ENCODE results near the gene LDLRAD3. TPM values are rescaled to one million over a fixed set of nuclear protein-coding genes. Genes with fewer than 3 reads are reported as not detected.

LDLRAD3 gene
- total RNA-seq, 1 experiment from 2014 or later: 15.3 TPM

DNA sequence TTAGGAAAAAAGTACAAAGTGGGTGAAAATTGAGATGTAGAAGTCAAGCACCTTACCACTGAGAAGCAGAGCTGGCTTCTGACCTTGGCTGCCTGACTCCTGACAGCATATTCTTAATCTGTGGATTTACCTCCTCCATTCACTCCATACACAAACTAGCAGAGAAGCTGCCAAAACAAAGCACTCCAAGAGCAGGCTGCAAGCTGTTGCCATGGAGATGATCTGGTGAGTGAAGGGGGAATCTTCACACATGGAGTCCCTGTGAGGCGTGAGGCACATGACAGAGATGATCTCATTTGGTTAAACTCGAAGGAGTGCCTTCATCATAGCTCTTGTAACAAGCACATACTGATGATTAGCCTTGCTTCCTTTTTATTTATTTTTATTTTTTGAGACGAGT is 329.2 kb downstream of the LDLRAD3 start:
- Histone ChIP-seq H2AFZ (ENCODE audit: low read length) (no peak overlapping the region), H3K9me3 (ENCODE audit: low read length) (no peaks in the 10 kb centered on the region), H3K79me2 (ENCODE audit: low read length) (no peaks in the 10 kb centered on the region), H4K20me1 (ENCODE audit: low read length) (no peaks in the 10 kb centered on the region), H3K4me3 (ENCODE audit: low read length) (no peak overlapping the region), H3K27ac (ENCODE audit: low read length) (no peak overlapping the region), H3K9me2 (replicated peaks; ENCODE audit: low read length) (no peaks in the 10 kb centered on the region), H3K9ac (ENCODE audit: low read length) (no peak overlapping the region), H3K27me3 (ENCODE audit: low read length) (no peaks in the 10 kb centered on the region), H3K4me2 (ENCODE audit: low read length) (no peak overlapping the region), H3F3A (ENCODE audit: low read length, unreplicated experiment) (no peaks in the 10 kb centered on the region), H3K36me3 (ENCODE audit: low read depth, low read length) (no peaks in the 10 kb centered on the region), H3K4me1 (ENCODE audit: insufficient read depth, low read length) (no peaks in the 10 kb centered on the region)
- ChIA-PET POLR2A (ENCODE audit: unreplicated experiment) (no interaction called here), CTCF (no interaction called here)
- ATAC-seq: no peak
- BruUV-seq (replicated peaks): no TSS peak
- no peak for DNase-seq
- TF ChIP-seq EZH2 (IDR thresholded peaks at IDR 0.05; ENCODE audit: low read length, unreplicated experiment): no peak
- TF ChIP-seq, protein P1, sequence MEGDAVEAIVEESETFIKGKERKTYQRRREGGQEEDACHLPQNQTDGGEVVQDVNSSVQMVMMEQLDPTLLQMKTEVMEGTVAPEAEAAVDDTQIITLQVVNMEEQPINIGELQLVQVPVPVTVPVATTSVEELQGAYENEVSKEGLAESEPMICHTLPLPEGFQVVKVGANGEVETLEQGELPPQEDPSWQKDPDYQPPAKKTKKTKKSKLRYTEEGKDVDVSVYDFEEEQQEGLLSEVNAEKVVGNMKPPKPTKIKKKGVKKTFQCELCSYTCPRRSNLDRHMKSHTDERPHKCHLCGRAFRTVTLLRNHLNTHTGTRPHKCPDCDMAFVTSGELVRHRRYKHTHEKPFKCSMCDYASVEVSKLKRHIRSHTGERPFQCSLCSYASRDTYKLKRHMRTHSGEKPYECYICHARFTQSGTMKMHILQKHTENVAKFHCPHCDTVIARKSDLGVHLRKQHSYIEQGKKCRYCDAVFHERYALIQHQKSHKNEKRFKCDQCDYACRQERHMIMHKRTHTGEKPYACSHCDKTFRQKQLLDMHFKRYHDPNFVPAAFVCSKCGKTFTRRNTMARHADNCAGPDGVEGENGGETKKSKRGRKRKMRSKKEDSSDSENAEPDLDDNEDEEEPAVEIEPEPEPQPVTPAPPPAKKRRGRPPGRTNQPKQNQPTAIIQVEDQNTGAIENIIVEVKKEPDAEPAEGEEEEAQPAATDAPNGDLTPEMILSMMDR (conservative IDR thresholded peaks at IDR 0.05; ENCODE audit: low read depth, low read length): no peak
- no peak for TF ChIP-seq EZH2phosphoT487 (IDR thresholded peaks at IDR 0.05; ENCODE audit: borderline replicate concordance, low read length)
- intact Hi-C loops (cut with micrococcal nuclease): no loop called here

DNA sequence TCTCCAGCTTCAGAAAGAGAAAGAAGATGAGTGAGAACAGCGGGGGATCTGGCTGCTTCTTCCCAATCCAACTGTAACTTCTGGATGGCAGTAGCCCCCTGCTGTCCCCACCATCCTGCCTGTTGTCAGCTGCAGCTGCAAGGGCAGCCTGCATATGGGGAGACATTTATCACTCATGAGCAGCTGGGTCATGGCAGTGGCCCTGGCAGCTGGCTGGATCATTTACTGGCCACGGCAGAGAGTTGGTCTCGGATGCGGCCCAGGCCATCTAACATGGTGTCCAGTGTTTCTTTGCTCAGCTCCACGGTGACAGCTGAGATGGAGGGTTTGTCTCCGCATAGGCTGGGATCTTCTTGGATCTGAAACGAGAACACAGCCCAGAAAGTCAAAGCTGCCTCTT is 330.6 kb downstream of the LDLRAD3 start:
- Histone ChIP-seq H3K9me2 (replicated peaks; ENCODE audit: low read length) (no peaks in the 10 kb centered on the region), H3K36me3 (ENCODE audit: low read depth, low read length) (no peaks in the 10 kb centered on the region), H3K79me2 (ENCODE audit: low read length) (no peaks in the 10 kb centered on the region), H3K4me1 (ENCODE audit: insufficient read depth, low read length) (no peaks in the 10 kb centered on the region), H3K27me3 (ENCODE audit: low read length) (no peaks in the 10 kb centered on the region), H3F3A (ENCODE audit: low read length, unreplicated experiment) (no peaks in the 10 kb centered on the region), H3K9me3 (ENCODE audit: low read length) (no peaks in the 10 kb centered on the region), H3K4me2 (ENCODE audit: low read length) (no peak overlapping the region), H3K9ac (ENCODE audit: low read length) (no peak overlapping the region), H4K20me1 (ENCODE audit: low read length) (no peaks in the 10 kb centered on the region), H2AFZ (ENCODE audit: low read length) (no peak overlapping the region), H3K4me3 (ENCODE audit: low read length) (no peak overlapping the region), H3K27ac (ENCODE audit: low read length) (no peak overlapping the region)
- TF ChIP-seq EZH2 (IDR thresholded peaks at IDR 0.05; ENCODE audit: low read length, unreplicated experiment): no peak
- TF ChIP-seq, protein P1 (conservative IDR thresholded peaks at IDR 0.05; ENCODE audit: low read depth, low read length): no peak
- TF ChIP-seq EZH2phosphoT487 (IDR thresholded peaks at IDR 0.05; ENCODE audit: borderline replicate concordance, low read length): no peak
- ATAC-seq: no peak
- POLR2A ChIA-PET (ENCODE audit: unreplicated experiment): no interaction called here
- intact Hi-C loops (cut with micrococcal nuclease): no loop called here
- BruUV-seq (replicated peaks): no TSS peak
- CTCF ChIA-PET: no interaction called here
- no peak for DNase-seq

DNA sequence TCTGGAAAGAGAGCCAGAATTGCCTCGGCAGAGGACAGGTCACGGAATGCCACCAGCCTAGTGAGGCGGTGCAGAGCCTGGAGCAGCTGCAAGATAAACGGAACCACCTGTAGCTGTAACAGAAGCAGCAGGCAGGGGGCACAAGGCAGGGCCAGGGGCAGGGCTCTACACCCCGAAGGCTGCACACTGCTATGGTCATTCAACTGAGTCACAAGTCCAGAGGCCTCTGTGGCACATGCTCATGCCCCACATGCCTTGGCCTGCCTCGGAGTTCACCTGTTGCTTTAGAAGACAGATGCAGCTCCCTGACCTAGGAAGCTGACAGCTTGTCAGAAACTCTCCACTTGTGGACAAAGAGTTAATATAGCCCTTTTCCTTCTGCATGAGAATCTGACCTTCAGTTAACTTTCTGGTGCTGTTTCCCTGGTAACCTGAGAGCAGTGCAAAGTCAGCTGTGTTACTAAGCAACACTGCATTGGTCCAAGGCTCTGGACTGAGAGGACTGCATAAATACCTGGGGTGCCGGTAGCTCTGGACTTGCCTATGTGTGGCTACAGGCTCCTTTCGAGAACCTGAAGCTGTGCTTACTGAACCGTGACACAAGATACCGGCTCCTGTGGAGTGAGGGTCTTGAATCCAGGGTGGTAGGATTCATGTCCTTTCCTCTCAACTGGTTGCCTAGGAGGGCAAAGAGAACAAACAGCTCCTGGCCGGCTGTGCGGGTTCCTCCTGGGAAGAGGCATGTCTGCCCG is 334.8 kb downstream of the LDLRAD3 start:
- ATAC-seq (no peak), DNase-seq (no peak)
- no peak overlapping the region for H3K9ac ChIP-seq (ENCODE audit: low read length)
- ChIA-PET CTCF (interaction anchor here (0.7 kb wide), 1 partner anchor 200 kb away, joined by 4 read pairs; no protein-coding TSS in a partner anchor), POLR2A (ENCODE audit: unreplicated experiment) (no interaction called here)
- H4K20me1 ChIP-seq (ENCODE audit: low read length): peaks cover 6% of the 10 kb centered on the region; the same call in 1 of the 2 replicates
- H3K9me3 ChIP-seq (ENCODE audit: low read length): no peaks in the 10 kb centered on the region
- no peaks in the 10 kb centered on the region for H3F3A ChIP-seq (ENCODE audit: low read length, unreplicated experiment)
- no peak overlapping the region for H2AFZ ChIP-seq (ENCODE audit: low read length)
- no peaks in the 10 kb centered on the region for H3K27me3 ChIP-seq (ENCODE audit: low read length)
- peaks cover 23% of the 10 kb centered on the region for H3K79me2 ChIP-seq (ENCODE audit: low read length)
- no peaks in the 10 kb centered on the region for H3K9me2 ChIP-seq (replicated peaks; ENCODE audit: low read length)
- no peaks in the 10 kb centered on the region for H3K4me1 ChIP-seq (ENCODE audit: insufficient read depth, low read length)
- H3K4me3 ChIP-seq (ENCODE audit: low read length): no peak overlapping the region
- no peaks in the 10 kb centered on the region for H3K36me3 ChIP-seq (ENCODE audit: low read depth, low read length)
- H3K27ac ChIP-seq (ENCODE audit: low read length): no peak overlapping the region
- TF ChIP-seq EZH2 (IDR thresholded peaks at IDR 0.05; ENCODE audit: low read length, unreplicated experiment) (no peak), EZH2phosphoT487 (IDR thresholded peaks at IDR 0.05; ENCODE audit: borderline replicate concordance, low read length) (no peak)
- TF ChIP-seq, protein P1 (conservative IDR thresholded peaks at IDR 0.05; ENCODE audit: low read depth, low read length): no peak
- no peak overlapping the region for H3K4me2 ChIP-seq (ENCODE audit: low read length)
- BruUV-seq (replicated peaks): no TSS peak
- intact Hi-C loops (cut with micrococcal nuclease): no loop called here

All from PC-3 (cell line).